HG03196 (cell line): ENCODE results near the gene STARD13.

ENCODE experiments used
- ATAC-seq: cut with Tn5 transposase; IDR thresholded peaks from one replicate; pipeline ENCODE4 v1.9.1; 2021; ENCODE audit not compliant: unreplicated experiment

The STARD13 gene

GRCh38 chr13:33125821-33126570 lies 159.6 kb downstream of the STARD13 start:
- no peak for ATAC-seq

- ATAC-seq = no peak
These were observed 162.3 kb downstream of the STARD13 start for GRCh38 chr13:33123066-33123859.

- no peak for ATAC-seq
These were observed 165.6 kb downstream of the STARD13 start for GRCh38 chr13:33119856-33120543.

GRCh38 chr13:33119022-33119781 lies 166.4 kb downstream of the STARD13 start:
- no peak for ATAC-seq

- no peak for ATAC-seq
These were observed 169.1 kb downstream of the STARD13 start for GRCh38 chr13:33116321-33117010.

- ATAC-seq = no peak
These were observed 170.3 kb downstream of the STARD13 start for GRCh38 chr13:33115274-33115673.

GRCh38 chr13:33114146-33114545 lies 171.4 kb downstream of the STARD13 start:
- ATAC-seq = no peak

- no peak for ATAC-seq
These were observed 172.8 kb downstream of the STARD13 start for GRCh38 chr13:33112766-33113165.

- no peak for ATAC-seq
These were observed 174.0 kb downstream of the STARD13 start for GRCh38 chr13:33111414-33112110.

GRCh38 chr13:33110713-33111413 lies 174.7 kb downstream of the STARD13 start:
- no peak for ATAC-seq

GRCh38 chr13:33110386-33110712 lies 175.2 kb downstream of the STARD13 start:
- ATAC-seq = no peak

- ATAC-seq = no peak
These were observed 175.8 kb downstream of the STARD13 start for GRCh38 chr13:33109801-33110200.

GRCh38 chr13:33109271-33109697 lies 176.3 kb downstream of the STARD13 start:
- ATAC-seq = no peak

GRCh38 chr13:33108620-33109019 lies 176.9 kb downstream of the STARD13 start:
- ATAC-seq = no peak

GRCh38 chr13:33107361-33107760 lies 178.2 kb downstream of the STARD13 start:
- ATAC-seq = no peak

- no peak for ATAC-seq
These were observed 178.7 kb downstream of the STARD13 start for GRCh38 chr13:33106656-33107360.

GRCh38 chr13:33105387-33106005 lies 180.1 kb downstream of the STARD13 start:
- no peak for ATAC-seq

GRCh38 chr13:33103457-33103856 lies 182.1 kb downstream of the STARD13 start:
- ATAC-seq = no peak
